Measurements from ENCODE around the gene DLD.

GRCh38 chr7:107857541-107857912 lies 33.5 kb upstream of the DLD start:
- TF ChIP-seq RAD21 (conservative IDR thresholded peaks at IDR 0.05 in 1 of 2, IDR thresholded peaks at IDR 0.05 in 1 of 2) (no peak), EP300 (IDR thresholded peaks at IDR 0.05) (no peak), CTCF (IDR thresholded peaks at IDR 0.05) (no peak), JUN (IDR thresholded peaks at IDR 0.05) (no peak)
